Caco-2 (cell line): Measurements from ENCODE around the gene ABCD4. TPM values are rescaled to one million over a fixed set of nuclear protein-coding genes. Genes with fewer than 3 reads are reported as not detected.

Experiments used
- BruUV-seq: library from RNA; stranded (reverse); fragments of 400-500 nt; replicated peaks from 2 replicates; lab custom pipeline; 2021; lab: Mats Ljungman, UMichigan
- CTCF ChIA-PET: fragments of 300-600 bp; sonication (Branson Sonifier 250); formaldehyde crosslinking; loops from one replicate; lab custom pipeline; 2022; ENCODE audit warnings: antibody characterized with exemption; lab: Charles Lee
- POLR2A ChIA-PET: fragments of 300-600 bp; sonication (Branson Sonifier 250); formaldehyde crosslinking; loops from one replicate; lab custom pipeline; 2022; ENCODE audit warnings: antibody characterized with exemption; lab: Charles Lee
- DNase-seq, 2 experiments: peaks; one replicate each; pipeline versions ENCODE4 v3.0.0 to v3.0.0-alpha.2; 2020 to 2022
- H3K27me3 ChIP-seq: replicated peaks from 2 replicates; pipeline ENCODE4 v1.6.0; 2011; ENCODE audit warnings: low read length; ENCODE audit not compliant: control insufficient read depth, insufficient read depth
- H3K36me3 ChIP-seq: 2 replicates; pipeline ENCODE4 v1.5.1; 2011; ENCODE audit warnings: low read length; ENCODE audit not compliant: control insufficient read depth, insufficient read depth
- H3K4me1 ChIP-seq: fragments of 250-450 bp; sonication (Bioruptor Pico); 2 replicates; pipeline ENCODE4 v1.5.1; 2020; ENCODE audit warnings: mild to moderate bottlenecking
- H3K4me3 ChIP-seq: 2 replicates; pipeline ENCODE4 v1.5.1; 2011; ENCODE audit warnings: low read depth, mild to moderate bottlenecking, control low read depth, low read length
- H3K9me3 ChIP-seq: fragments of 250-450 bp; sonication (Bioruptor Pico); 2 replicates; pipeline ENCODE4 v1.5.1; 2020; ENCODE audit warnings: mild to moderate bottlenecking, moderate library complexity
- H3K27ac Mint-ChIP-seq: one replicate; pipeline ENCODE4 v1.8.0; 2022; ENCODE audit warnings: mixed read lengths; ENCODE audit not compliant: unreplicated experiment
- H3K27me3 Mint-ChIP-seq: one replicate; pipeline ENCODE4 v1.8.0; 2022; ENCODE audit warnings: mixed read lengths; ENCODE audit not compliant: insufficient read depth, unreplicated experiment
- H3K36me3 Mint-ChIP-seq: one replicate; pipeline ENCODE4 v1.8.0; 2022; ENCODE audit warnings: mild to moderate bottlenecking, mixed read lengths; ENCODE audit not compliant: insufficient read depth, unreplicated experiment
- H3K4me1 Mint-ChIP-seq: one replicate; pipeline ENCODE4 v1.8.0; 2022; ENCODE audit warnings: low read depth, mixed read lengths; ENCODE audit not compliant: unreplicated experiment
- H3K4me3 Mint-ChIP-seq: one replicate; pipeline ENCODE4 v1.8.0; 2022; ENCODE audit warnings: mild to moderate bottlenecking, moderate library complexity, mixed read lengths; ENCODE audit not compliant: unreplicated experiment
- H3K9me3 Mint-ChIP-seq: one replicate; pipeline ENCODE4 v1.8.0; 2022; ENCODE audit warnings: mixed read lengths; ENCODE audit not compliant: unreplicated experiment
- CTCF ChIP-seq, 2 experiments: fragments of 200-600 bp in 1 of 2; IDR thresholded peaks; 1 replicate in 1 of 2; 2 replicates in 1 of 2; pipeline versions ENCODE4 v1.5.1 to v1.8.0; 2011 to 2022; ENCODE audit warnings: antibody characterized with exemption in 1 of 2, control low read depth in 1 of 2, inconsistent platforms in 1 of 2, low read depth in 1 of 2, low read length in 1 of 2, mild to moderate bottlenecking in 1 of 2, moderate library complexity in 1 of 2; ENCODE audit not compliant: insufficient read depth in 1 of 2, severe bottlenecking in 1 of 2, unreplicated experiment in 1 of 2
- intact Hi-C: fragments of 100-400 bp; cut with micrococcal nuclease; formaldehyde crosslinking; loops from one replicate; pipeline ENCODE4 v1.10.0; 2022; ENCODE audit not compliant: unreplicated experiment
- total RNA-seq: library from RNA; stranded (reverse); gene quantifications from 2 replicates; pipeline ENCODE4 v1.2.3, GENCODE V29; 2022

The ABCD4 gene
- total RNA-seq, 1 experiment from 2014 or later, result 82.1 TPM

GRCh38 chr14:74281069-74281468 is 21.7 kb downstream of the ABCD4 start:
- Histone ChIP-seq H3K4me3 (no peak overlapping the region), H3K4me1 (no peaks in the 10 kb centered on the region), H3K36me3 (no peaks in the 10 kb centered on the region), H3K27me3 (no peaks in the 10 kb centered on the region), H3K9me3 (no peaks in the 10 kb centered on the region)
- H3K4me1 Mint-ChIP-seq, result no peaks in the 10 kb centered on the region
- peaks cover 11% of the 10 kb centered on the region for H3K9me3 Mint-ChIP-seq
- BruUV-seq, result no TSS peak
- DNase-seq, result no peak
- H3K27me3 Mint-ChIP-seq, result no peaks in the 10 kb centered on the region
- peaks cover 43% of the 10 kb centered on the region for H3K36me3 Mint-ChIP-seq
- no peak overlapping the region for H3K4me3 Mint-ChIP-seq
- no peak overlapping the region for H3K27ac Mint-ChIP-seq
- CTCF ChIA-PET, result interaction anchor here (1.2 kb wide), 1 partner anchor 14 kb away, joined by 3 read pairs; no protein-coding TSS in a partner anchor
- TF ChIP-seq CTCF (IDR thresholded peaks at IDR 0.05; ENCODE audit: insufficient read depth in 1 of 2, low read depth in 1 of 2, low read length in 1 of 2, severe bottlenecking in 1 of 2, unreplicated experiment in 1 of 2), result no peak
- intact Hi-C loops, result no loop called here
- POLR2A ChIA-PET, result interaction anchor here (0.6 kb wide), 1 partner anchor 178 kb away, joined by 3 read pairs; no protein-coding TSS in a partner anchor

GRCh38 chr14:74278080-74278479 is 24.7 kb downstream of the ABCD4 start:
- POLR2A ChIA-PET, result no interaction called here

GRCh38 chr14:74275241-74275841 is 27.4 kb downstream of the ABCD4 start:
- H3K4me3 Mint-ChIP-seq, result no peak overlapping the region
- H3K4me3 ChIP-seq, result no peak overlapping the region
- DNase-seq, result peak in 1 of 2 experiments; percentile 27
- POLR2A ChIA-PET, result no interaction called here
- H3K9me3 ChIP-seq, result no peaks in the 10 kb centered on the region
- BruUV-seq, result no TSS peak
- TF ChIP-seq CTCF (IDR thresholded peaks at IDR 0.05; ENCODE audit: insufficient read depth in 1 of 2, low read depth in 1 of 2, low read length in 1 of 2, severe bottlenecking in 1 of 2, unreplicated experiment in 1 of 2), result no peak
- peaks cover 4% of the 10 kb centered on the region for H3K9me3 Mint-ChIP-seq
- CTCF ChIA-PET, result interaction anchor here (0.7 kb wide), 1 partner anchor 38 kb away, joined by 4 read pairs; no protein-coding TSS in a partner anchor
- H3K27me3 ChIP-seq, result no peaks in the 10 kb centered on the region
- H3K27ac Mint-ChIP-seq, result no peak overlapping the region
- H3K4me1 Mint-ChIP-seq, result no peaks in the 10 kb centered on the region
- no peaks in the 10 kb centered on the region for H3K27me3 Mint-ChIP-seq
- H3K36me3 Mint-ChIP-seq, result peaks cover 6% of the 10 kb centered on the region
- no peaks in the 10 kb centered on the region for H3K4me1 ChIP-seq
- intact Hi-C loops, result no loop called here
- no peaks in the 10 kb centered on the region for H3K36me3 ChIP-seq

More at GRCh38 chr14:74278080-74278479, 24.7 kb downstream of the ABCD4 start:
- H3K4me1 ChIP-seq, result no peaks in the 10 kb centered on the region
- no peaks in the 10 kb centered on the region for H3K9me3 ChIP-seq
- no peak overlapping the region for H3K4me3 ChIP-seq
- Mint-ChIP-seq H3K36me3 (peaks cover 24% of the 10 kb centered on the region), H3K27ac (no peak overlapping the region), H3K27me3 (no peaks in the 10 kb centered on the region), H3K4me1 (no peaks in the 10 kb centered on the region), H3K9me3 (peaks cover 11% of the 10 kb centered on the region), H3K4me3 (no peak overlapping the region)
- no peaks in the 10 kb centered on the region for H3K36me3 ChIP-seq
- DNase-seq, result no peak
- H3K27me3 ChIP-seq, result no peaks in the 10 kb centered on the region
- no TSS peak for BruUV-seq
- TF ChIP-seq CTCF (IDR thresholded peaks at IDR 0.05; ENCODE audit: insufficient read depth in 1 of 2, low read depth in 1 of 2, low read length in 1 of 2, severe bottlenecking in 1 of 2, unreplicated experiment in 1 of 2), result no peak
- intact Hi-C loops, result no loop called here
- CTCF ChIA-PET, result interaction anchor here (0.6 to 0.8 kb wide), 2 partner anchors 24 to 27 kb away, joined by 3 read pairs; partner anchors contain the start of gene ABCD4
